ENCODE data around the gene LRP3.
"Not testable (repeated sequence)": the region's sequence is repeated elsewhere in the genome, so short reads cannot be mapped to it uniquely, and the experiment has no call there.

LRP3 gene

GRCh38 chr19:33203529-33203928 is 9.4 kb downstream of the LRP3 start:
- no peak overlapping the region for H3K4me3 ChIP-seq (ENCODE audit: low read length)
- no peak for TF ChIP-seq ZNF274 (IDR thresholded peaks at IDR 0.05; ENCODE audit: low read depth, low read length)

GRCh38 chr19:33204136-33204973 is 10.2 kb downstream of the LRP3 start:
- no peak overlapping the region for H3K4me3 ChIP-seq (ENCODE audit: low read length)
- TF ChIP-seq ZNF274 (IDR thresholded peaks at IDR 0.05; ENCODE audit: low read depth, low read length): no peak

GRCh38 chr19:33205110-33205509 is 11.0 kb downstream of the LRP3 start:
- no peak for TF ChIP-seq ZNF274 (IDR thresholded peaks at IDR 0.05; ENCODE audit: low read depth, low read length)
- H3K4me3 ChIP-seq (ENCODE audit: low read length): no peak overlapping the region

GRCh38 chr19:33205531-33206260 is 11.6 kb downstream of the LRP3 start:
- no peak for TF ChIP-seq ZNF274 (IDR thresholded peaks at IDR 0.05; ENCODE audit: low read depth, low read length)
- no peak overlapping the region for H3K4me3 ChIP-seq (ENCODE audit: low read length)

- no peak overlapping the region for H3K4me3 ChIP-seq (ENCODE audit: low read length)
- no peak for TF ChIP-seq ZNF274 (IDR thresholded peaks at IDR 0.05; ENCODE audit: low read depth, low read length)
Measured at GRCh38 chr19:33206261-33207039, 12.3 kb downstream of the LRP3 start.

- H3K4me3 ChIP-seq (ENCODE audit: low read length): no peak overlapping the region
- no peak for TF ChIP-seq ZNF274 (IDR thresholded peaks at IDR 0.05; ENCODE audit: low read depth, low read length)
Measured at GRCh38 chr19:33207040-33207620, 13.0 kb downstream of the LRP3 start.

GRCh38 chr19:33207903-33208302 is 13.8 kb downstream of the LRP3 start:
- H3K4me3 ChIP-seq (ENCODE audit: low read length): no peak overlapping the region
- TF ChIP-seq ZNF274 (IDR thresholded peaks at IDR 0.05; ENCODE audit: low read depth, low read length): no peak

GRCh38 chr19:33208371-33208895 is 14.3 kb downstream of the LRP3 start:
- TF ChIP-seq ZNF274 (IDR thresholded peaks at IDR 0.05; ENCODE audit: low read depth, low read length): no peak
- H3K4me3 ChIP-seq (ENCODE audit: low read length): no peak overlapping the region

- TF ChIP-seq ZNF274 (IDR thresholded peaks at IDR 0.05; ENCODE audit: low read depth, low read length): no peak
- no peak overlapping the region for H3K4me3 ChIP-seq (ENCODE audit: low read length)
Measured at GRCh38 chr19:33208904-33209849, 15.0 kb downstream of the LRP3 start.

GRCh38 chr19:33209850-33210230 is 15.7 kb downstream of the LRP3 start:
- not testable (repeated sequence) for H3K4me3 ChIP-seq (ENCODE audit: low read length)

- TF ChIP-seq ZNF274 (IDR thresholded peaks at IDR 0.05; ENCODE audit: low read depth, low read length): no peak
- H3K4me3 ChIP-seq (ENCODE audit: low read length): no peak overlapping the region
Measured at GRCh38 chr19:33210266-33210940, 16.3 kb downstream of the LRP3 start.

GRCh38 chr19:33211794-33212435 is 17.8 kb downstream of the LRP3 start:
- no peak overlapping the region for H3K4me3 ChIP-seq (ENCODE audit: low read length)
- no peak for TF ChIP-seq ZNF274 (IDR thresholded peaks at IDR 0.05; ENCODE audit: low read depth, low read length)
